Measurements from ENCODE around the gene PRADC1.
"Not testable (repeated sequence)": the region's sequence is repeated elsewhere in the genome, so short reads cannot be mapped to it uniquely, and the experiment has no call there.

The PRADC1 gene

DNA sequence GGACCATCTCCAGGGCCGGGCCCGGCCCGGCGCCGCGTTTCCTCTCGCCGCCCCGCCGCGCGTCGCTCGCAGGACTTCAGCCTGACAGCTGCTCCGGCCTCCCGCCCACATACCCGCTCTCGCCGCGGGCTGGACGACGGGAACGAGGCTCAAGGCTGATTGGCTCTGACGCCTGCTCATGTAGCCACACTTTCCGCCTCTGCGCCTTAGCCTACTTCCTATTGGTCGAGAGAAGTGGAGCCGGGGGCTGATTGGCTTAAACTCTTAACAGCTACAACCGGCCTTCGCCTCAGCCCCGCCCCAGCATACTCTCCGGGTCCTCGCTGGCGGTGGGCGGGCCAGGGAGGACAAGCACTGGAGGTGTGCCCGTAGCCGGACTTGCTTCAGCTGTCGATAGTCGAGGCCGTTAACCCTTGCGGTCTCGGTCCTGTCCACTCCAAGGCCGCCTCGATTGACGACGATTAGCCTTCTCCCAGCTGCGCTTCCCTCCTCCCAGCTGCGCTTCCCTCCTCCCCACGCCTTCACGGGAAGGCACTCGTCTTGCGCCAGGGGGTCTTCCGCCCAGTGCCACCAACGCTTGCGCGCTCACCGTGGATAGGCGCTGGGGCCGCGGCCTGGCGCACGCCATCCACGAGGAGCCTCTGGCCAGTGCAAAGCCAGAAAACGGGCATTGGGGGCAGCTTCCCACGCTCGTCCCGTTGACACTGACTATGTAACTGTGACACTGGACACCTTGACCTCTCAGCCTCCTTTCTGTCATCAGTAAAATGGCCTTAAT lies at the start of gene PRADC1:
Gene PRADC1, minus strand, starts transcription at position 86 of the 778 bp plus-strand sequence. Its CDS starts 79 bp downstream, at position 7.
- DNase-seq, result peak; percentile 98

DNA sequence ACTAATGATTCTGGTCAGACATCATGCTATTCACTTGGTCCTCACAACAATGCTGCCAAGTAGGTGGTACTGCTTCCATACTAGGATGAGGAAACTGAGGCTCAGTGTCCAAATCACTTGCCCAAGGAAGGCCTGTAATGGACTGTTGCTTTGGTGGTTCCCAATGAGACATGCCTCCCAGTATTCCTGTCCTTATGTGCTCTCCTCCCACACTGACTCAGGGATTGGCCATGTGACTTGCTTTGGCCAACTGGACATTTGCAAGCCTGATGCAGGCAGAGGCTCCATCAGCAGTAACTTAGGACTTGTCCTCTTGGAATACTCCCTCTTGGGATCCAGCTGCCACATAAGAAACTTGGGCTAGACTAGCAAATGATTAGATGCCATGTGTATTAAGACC lies 48.2 kb upstream of the PRADC1 start:
- no peak for DNase-seq

DNA sequence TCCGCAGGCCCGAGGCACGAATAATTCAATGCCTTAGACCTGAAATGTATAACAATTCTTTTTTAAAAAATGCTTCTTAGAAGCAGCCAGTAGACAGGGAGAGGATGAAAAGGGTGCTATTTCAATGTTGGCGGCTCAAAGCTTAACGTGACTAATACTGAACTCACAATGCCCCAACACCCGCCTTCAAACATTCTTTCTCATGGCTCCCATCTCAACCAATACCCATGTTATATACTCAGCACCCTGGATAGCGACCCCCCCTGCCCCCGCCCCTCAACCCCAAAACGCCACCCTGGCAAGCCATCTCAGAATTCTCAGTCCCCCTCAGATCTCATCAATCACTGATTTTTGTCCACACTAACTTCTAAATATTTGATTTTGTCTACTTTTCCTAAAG lies 46.8 kb upstream of the PRADC1 start:
- no peak for DNase-seq

DNA sequence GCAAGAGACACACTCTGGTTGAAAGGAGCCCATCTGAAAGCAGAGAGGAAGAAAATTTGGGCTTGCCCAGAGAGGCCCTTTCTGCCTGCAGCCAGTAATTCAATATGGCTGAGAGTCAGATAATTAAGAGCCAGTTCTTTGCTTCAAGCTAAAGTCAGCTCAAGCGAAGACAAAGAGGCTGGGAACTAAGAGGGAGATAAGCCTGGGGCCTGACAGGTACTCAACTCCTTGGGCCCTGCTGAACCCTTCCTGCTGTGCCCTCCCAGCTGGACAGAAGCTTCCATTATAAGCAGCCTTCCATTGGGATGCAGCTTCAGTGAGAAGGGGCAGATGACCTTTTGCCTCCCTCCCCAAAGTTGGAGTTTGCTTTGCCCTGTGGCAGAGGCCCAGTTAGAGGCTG lies 39.2 kb upstream of the PRADC1 start:
- no peak for DNase-seq

DNA sequence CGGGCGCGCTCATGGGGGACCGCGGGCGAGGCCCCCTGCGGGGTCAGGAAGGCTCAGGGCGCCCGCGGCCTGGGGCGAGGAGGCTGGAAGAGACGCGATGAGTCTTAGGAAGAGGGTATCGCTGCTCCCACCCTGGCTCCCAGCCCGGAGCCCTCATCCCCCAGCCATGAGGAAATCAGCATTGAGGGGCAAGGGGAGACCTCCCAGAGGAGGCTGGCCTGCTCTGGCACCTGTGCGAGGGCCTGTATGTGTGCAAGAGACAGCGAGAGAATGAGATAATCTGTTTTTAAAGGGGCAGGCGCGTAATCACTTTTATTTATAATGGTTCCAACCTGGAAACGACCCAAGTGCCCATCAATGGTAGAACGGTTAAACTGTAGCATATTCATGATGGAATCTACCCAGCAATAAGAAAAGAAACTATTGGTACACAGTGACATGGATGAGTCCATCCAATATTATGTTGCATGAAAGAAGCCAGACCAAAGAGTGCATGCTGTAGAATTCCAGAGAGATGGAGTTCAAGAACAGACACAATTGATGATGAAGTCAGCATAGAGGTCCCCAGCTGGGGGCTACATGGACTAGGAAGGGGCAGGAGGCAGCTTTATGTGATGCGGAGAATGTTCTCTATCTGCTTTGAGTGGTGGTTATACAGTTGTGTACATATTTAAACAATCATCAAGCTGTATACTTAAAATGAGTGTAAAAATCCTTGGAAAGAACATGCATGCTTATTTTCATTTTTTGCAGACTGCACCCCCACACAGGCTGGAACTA lies 36.8 kb upstream of the PRADC1 start:
- no peak for DNase-seq

DNA sequence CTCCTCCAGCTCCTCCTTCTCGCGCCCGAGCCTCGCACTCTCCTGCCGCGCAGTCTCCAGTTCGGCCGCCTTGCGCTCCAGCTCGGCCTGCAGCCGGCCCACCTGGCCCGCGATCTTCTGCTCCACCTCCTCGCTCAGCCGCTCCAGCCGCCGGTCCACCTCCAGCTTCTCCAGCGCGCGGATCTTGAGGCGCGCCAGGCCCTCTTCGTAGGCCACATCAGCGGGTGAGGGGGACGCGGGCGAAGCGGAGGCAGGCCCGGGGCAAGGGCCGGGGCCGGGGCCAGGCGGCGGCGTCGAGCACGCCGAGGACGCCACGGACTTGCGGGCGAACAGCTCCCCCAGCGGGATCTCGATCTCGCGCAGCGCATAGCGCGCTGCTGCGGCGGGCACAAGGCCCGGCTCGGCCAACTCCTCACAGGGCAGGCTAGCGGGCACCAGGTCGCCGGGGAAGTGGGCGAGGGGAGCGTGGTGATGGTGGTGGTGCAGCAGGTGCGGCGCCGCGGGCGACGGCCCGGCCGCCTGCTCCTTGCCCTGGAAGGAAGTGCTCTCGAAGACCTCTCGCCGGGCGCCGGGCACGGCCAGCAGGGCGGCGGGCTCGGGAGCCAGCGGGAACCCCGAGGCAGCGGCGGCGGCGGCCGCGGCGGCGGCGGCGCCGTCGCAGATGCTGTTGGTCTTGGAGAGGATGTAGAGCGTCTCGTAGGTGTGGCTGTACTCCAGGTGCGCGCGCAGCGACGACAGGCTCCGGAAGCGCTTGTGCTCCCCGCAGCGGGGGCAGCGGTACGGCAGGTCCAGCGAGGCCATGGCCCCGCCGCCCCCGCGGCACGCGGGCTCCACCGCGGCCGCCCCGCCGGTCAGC lies 36.0 kb upstream of the PRADC1 start:
- no peak for DNase-seq

DNA sequence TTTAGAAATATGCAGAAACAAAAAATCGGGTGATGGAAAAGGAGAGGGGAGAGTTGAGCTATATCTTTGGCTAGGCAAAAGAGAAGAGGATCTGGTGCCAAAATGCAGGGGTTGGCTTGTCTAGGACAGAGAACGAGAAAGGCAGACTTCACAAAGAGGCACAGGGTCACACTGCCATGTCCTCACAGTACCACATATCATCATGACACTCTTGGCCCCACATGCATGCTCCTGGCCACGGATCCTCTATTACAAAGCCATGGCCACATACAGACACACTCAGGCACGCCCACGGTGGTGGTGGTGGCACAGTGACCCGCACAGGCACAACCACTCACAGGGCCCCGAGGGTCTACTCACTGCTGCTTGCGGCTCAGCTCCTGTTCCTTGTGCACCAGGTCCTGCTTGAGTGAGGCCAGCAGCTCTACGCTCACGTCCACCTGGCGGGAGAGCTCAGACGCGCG lies 35.4 kb upstream of the PRADC1 start:
- no peak for DNase-seq

DNA sequence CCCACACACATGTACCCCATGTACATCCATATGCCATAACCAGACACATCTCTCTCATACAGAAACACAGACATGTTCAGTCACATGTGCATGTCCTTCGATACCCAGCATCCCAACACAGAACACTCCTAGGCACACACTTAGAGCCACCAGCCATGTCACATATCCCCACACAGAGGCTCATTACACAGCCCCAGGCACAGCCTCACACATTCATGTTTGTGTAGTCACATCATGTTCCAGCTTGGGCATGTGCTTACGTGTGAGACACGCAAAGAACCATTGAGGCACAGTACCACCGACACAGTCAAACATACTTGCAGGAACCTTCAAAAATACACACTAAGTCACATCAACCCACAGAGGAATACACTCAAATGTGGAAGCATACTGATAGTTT lies 34.0 kb upstream of the PRADC1 start:
- DNase-seq, result no peak

DNA sequence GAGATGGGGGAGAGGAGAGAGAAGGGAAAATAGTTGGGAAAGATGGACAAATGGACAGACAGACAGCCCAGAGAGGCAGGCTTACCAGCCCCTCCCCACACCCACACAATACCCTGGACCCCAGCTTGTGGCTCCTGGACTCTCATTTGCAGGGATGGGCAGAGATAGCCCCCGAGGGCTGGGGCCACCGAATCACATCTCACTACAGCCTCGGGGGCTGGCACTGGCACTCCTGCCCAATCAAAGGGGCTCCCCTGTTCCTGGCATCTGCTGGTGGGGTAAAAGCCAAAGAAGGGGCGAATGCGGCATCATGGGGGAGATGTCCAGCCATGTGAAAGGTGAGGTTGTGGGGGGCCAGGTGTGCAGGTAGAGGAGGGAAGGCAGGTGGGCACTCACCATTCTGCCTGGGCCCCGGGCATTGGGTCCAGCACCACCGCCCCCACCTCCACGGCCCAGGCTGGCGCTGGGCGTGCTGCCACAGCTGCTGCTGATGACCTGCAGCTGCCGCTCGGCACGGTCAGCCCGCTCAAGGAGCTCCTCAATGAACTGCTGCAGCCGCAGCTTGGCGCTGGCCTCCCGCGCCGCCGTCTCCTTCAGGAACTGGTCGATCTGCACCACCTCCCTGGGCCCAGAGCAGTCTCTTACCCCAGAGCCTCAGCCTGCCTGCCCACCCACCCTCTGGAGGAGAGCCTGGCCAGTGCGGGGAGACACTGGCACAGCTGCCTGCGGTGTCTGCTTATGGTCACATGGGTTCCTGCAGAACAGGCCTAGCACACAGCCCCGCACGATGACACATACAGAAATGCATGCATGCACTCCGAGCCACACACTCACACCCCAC lies 33.2 kb upstream of the PRADC1 start:
- DNase-seq, result no peak

DNA sequence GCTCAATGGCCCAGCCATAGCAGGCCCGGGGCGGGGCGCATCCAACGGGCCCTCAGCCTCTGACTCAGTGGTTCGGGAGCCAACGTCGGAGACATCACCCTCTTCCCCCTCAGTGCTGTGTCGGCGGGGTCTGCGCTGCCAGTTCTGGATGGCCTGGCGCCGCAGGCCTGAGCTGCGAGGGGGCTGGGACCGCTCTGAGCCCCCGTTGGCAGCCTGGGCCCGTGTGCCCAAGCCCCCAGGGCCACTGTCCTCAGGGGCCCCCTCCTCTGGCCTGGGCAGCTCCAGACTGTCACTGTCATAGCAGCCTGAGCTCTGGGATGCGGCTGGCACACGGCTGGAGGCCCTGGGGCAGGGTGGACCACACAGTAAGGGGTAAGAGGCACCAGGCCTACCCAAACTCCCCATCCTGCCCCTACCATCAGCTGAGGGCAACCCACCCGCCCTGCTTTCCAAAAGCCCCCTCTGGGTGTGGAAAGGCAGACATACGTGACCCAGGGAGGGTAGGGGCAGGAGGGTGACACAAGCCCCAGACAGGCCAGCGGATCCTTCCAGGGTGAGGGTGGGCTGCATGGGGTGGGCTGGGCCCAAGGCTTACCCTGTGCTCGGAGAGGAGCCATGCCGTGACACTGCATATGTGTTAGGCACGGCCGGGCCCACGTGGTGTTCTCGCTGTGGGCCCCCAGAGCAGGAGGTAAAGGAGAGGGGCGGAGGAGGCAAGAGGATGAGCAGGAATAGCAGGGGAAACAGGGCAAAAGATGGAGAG lies 32.4 kb upstream of the PRADC1 start:
- DNase-seq, result no peak

DNA sequence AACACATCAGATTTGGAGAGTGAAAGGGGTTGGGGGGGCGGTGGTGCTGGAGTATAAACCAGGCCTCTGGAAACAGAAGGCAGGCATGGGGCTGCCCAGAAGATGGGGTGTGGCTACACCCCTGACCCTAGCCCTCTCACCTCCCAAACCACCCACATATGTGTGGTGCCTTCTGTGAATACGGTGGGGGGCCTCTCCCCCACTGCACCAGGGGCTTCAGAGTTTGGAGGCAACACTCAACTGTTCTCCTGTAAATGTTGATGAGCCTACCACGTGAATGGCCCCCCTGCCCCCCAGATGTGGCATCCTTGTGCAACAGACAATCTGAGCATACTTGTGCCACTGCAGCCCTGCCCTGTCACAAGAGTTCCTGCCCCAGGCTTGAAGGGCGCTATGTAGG lies 31.7 kb upstream of the PRADC1 start:
- no peak for DNase-seq

DNA sequence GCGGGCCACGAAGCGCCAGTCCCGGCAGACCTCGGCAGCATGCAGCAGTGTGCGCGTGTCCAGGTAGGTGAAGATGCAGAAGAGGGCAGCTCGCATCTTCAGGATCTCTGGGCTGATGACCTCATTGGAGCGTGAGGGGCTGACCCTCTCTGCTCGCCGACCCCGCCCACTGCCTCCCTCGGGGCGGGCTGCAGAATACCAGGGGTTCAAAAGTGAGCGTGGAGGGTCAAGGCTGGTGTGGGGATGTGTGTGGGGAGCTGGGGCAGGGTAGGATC lies 31.2 kb upstream of the PRADC1 start:
- DNase-seq, result no peak

DNA sequence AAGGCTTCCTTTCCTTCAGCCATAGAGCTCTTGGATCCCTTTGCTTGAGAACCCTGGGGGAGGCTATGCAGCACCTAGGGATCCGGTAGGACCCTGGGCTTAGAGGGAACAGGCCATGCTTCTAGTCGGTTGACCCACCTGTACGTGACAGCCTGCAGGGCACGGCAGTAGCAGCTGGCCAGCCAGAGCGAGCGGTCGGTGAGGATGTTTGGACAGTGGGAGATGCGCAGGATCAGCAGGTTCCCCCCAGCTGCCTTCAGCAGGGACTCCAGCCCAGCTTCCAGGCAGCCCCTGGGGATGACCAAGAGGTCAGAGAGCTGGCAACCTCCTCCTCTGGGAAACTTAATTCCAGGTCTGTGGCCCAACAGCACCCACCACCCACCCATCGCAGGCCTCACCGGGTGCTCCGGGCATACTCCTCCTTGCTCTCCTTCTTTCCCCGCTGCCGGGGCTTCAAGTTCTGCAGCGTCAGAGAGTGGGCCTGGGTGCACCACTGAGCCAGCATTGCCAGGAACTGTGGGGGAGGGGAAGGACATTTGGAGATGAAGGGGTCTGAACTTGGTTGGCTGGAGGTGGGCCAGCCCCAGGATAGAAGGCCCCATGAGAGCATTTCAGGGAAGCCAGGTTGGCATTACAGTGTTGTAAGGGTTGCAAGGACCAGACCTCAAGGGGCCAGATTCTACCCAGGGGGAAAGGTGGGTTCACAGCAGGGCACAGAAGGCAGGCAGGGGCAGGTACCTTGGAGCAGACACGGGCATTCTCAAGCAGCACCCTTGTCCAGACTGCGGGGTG lies 30.7 kb upstream of the PRADC1 start:
- DNase-seq, result no peak

DNA sequence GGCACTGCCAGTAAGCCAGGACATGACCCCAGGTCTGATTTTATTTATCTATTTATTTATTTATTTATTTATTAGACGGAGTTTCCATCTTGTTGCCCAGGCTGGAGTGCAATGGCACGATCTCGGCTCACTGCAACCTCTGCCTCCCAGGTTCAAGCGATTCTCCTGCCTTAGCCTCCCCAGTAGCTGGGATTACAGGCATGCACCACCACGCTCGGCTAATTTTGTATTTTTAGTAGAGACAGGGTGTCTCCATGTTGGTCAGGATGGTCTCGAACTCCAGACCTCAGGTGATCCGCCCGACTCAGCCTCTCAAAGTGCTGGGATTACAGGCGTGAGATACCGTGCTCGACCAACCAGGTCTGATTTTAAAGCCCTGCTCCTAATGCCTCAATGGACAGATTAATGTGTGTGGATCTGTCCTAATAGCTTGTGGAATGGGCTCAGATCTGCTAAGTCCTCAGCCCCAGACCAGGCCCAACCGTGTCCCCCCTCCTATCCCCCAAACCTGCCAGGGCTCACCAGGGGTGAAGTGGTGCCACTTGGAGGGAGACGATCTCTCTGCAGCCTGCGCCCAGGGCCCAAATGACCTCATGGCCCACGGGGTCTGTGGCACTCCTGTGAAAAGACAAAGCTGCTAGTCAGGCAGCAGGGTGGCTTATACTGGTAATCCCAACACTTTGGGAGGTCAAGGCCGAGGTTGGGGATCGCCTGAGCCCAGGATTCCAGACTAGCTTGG lies 29.8 kb upstream of the PRADC1 start:
- not testable (repeated sequence) for DNase-seq

DNA sequence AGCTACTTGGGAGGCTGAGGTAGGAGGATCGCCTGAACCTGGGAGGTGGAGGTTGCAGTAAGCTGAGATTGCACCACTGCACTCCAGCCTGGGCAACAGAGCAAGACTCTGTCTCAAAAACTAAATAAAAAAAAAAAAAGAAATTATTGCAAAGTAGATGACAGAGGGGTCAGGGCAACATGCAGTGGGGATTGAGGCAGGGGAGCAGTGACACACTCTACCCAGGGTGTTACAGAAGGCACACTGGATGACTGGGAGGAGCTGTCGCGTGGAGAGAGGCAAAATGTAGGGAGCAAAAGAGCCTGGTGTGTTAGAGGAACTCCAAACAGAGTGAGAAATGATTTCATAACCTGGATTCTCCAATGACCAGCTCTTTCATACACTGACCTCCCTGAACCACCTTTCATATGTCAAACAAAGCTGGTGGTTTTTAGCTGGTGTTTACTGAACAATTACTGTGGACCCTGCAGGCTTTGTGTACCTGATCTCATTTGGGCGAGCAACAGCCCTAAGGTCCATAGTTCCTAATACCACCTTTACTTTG lies 29.1 kb upstream of the PRADC1 start:
- no peak for DNase-seq

DNA sequence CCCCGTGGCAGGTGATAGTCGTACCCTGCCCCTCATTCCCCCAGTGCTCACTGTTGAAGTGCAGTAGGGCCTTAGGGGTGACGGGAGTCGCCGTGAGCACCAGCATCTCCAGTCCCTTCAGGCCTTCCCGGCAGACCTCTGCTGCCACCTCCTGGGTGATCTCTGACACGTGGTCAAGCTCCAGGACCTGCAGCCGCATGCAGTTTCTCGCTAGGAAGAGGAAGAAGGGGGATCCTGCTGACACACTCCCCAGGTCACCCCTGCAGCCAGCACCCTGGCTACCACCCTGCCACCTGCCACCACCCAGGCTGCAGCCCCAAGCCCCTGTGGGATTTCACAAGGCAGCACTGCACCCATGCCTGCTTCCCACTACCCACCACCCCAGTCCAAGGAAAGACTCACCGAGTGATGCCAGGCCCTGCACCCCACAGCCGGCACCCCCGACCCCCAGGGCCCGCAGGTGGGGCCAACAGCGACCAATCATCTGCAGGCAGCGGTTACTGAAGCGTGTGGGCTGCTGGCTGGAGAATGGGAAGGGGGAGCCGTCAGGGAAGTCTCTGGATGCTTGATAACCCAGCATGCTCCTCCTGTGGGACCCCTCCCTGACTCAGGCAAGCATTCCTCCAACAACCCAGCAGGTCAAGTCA lies 27.4 kb upstream of the PRADC1 start:
- DNase-seq, result no peak

DNA sequence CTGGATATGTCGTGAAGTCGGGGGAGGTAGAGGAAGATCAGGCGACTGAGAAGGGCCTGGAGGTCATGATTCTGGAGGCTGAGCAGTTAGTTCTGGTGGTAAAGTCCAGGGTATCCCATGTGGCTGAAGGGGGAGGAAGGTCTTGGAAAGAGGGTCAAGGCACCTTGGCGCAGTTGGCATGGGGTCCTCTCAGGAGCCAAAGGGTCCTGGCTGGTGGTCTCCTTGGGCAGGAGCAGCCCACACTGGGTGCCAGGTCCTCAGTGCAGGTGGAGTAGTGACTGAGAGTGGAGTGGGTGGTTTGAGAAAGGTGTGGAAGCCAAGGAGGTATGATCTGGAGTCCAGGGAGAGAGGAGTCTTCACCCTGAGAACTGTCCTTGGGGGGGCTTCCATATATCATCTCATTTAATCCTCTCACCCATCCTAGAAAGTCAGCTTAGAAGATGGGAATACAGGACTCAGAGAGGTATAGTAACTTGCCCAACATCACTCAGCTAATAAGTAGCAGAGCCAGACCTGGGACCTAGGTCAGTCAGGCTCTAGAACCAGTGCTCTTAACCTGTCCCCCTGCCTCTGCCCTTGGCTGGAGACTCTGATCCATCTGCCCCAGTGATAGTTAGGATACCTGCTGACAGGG lies 26.8 kb upstream of the PRADC1 start:
- no peak for DNase-seq

DNA sequence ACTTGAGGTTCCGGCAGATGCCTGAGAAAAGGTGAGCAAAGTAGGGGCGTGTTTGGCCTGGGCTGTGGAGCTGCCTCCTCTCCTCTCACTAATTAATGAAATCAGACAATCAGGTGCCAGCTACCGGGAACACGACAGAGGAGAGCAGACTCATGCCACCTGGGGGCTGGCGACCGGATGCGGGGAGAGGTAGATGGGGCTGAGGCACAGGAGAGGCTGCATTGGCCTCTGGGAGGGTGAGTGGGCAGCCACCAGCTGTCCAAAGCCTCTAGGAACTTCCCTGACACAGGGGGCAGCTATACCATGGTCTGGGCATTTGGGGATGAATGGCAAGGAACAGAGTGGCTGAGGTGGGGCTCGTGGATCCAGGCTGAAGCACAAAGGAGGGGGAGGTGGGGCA lies 26.2 kb upstream of the PRADC1 start:
- no peak for DNase-seq

DNA sequence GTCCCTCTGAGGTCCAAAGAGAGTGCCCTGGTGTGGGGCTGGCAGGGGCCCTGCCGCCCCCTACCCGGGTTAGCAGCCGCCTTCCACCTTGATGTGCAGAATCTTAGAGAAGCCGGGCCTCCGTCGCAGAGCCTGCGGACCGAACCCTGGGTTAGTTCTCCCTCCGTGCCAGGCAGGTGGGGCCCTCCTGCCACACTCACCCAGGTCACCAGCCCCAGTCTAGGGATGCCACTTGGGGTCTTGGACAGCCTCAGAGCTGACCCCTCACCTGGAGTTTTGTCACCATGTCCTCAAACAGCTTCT lies 25.8 kb upstream of the PRADC1 start:
- no peak for DNase-seq
